ENCODE results near the gene FLOT1. TPM values are rescaled to one million over a fixed set of nuclear protein-coding genes. Genes with fewer than 3 reads are reported as not detected.

Gene FLOT1
- total RNA-seq, 1 experiment from 2014 or later: 110 TPM

DNA sequence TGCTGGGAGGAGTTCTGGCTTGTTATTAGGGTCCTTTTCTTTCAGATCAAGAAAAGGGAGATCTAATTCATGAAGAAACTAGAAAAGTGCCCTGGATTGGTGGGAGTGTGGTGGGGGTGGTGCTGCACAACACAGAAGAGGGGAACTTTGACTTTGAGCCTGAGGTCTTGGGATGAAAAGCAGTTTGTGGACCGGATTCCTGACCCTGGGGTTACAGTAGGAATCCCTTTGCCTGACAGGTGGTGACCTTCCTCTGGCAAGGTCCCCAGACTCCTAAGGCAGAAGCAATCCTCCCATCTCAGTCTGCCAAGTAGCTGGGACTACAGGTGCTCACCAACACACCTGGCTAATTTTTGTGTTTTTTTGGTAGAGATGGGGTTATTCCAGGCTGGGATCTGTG is 47.1 kb upstream of the FLOT1 start (continued):
- TF ChIP-seq, protein P1, sequence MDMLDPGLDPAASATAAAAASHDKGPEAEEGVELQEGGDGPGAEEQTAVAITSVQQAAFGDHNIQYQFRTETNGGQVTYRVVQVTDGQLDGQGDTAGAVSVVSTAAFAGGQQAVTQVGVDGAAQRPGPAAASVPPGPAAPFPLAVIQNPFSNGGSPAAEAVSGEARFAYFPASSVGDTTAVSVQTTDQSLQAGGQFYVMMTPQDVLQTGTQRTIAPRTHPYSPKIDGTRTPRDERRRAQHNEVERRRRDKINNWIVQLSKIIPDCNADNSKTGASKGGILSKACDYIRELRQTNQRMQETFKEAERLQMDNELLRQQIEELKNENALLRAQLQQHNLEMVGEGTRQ (CRISPR knock-in tag; IDR thresholded peaks at IDR 0.05): no peak
- TF ChIP-seq MYBL2 (CRISPR knock-in tag; IDR thresholded peaks at IDR 0.05) (no peak), NFATC4 (CRISPR knock-in tag; IDR thresholded peaks at IDR 0.05) (no peak), ZNF396 (CRISPR knock-in tag; IDR thresholded peaks at IDR 0.05; ENCODE audit: borderline replicate concordance) (no peak), ELF4 (CRISPR knock-in tag; IDR thresholded peaks at IDR 0.05; ENCODE audit: low read depth) (no peak), SOX15 (CRISPR knock-in tag; IDR thresholded peaks at IDR 0.05) (no peak)

DNA sequence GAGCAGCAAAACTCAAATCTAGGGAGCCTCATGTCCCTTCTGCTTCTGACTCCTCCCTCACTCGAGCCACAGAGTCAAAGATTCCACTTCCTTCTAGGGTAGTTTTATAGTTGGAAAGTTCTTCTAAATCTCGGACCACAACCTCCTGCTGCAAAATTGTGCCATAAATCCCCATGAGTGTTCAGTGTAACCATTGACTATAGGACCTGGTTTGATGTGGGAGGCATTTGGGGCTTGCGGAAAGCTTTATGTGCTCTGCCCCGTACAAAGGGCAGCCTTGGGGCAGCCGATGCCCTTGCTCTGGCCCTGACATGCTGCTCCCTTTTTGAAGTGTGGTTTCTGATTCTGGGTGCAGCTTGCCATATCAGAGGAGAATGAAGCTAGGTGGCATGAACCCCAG is 45.5 kb upstream of the FLOT1 start:
- H3K27me3 Mint-ChIP-seq (ENCODE audit: low read depth): peaks cover 29% of the 10 kb centered on the region
- no peaks in the 10 kb centered on the region for H3K36me3 Mint-ChIP-seq
- H3K4me3 Mint-ChIP-seq: no peak overlapping the region
- H3K4me1 Mint-ChIP-seq: peaks cover 6% of the 10 kb centered on the region; the same call in 1 of the 2 replicates
- ChIA-PET POLR2A (no interaction called here), CTCF (interaction anchor here (1.3 kb wide), 1 partner anchor 299 kb away, joined by 4 read pairs; no protein-coding TSS in a partner anchor)
- DNase-seq (ENCODE audit: low spot score): no peak
- peaks cover 6% of the 10 kb centered on the region; the same call in 1 of the 2 replicates for H3K9me3 Mint-ChIP-seq
- TF ChIP-seq HMGA2 (CRISPR knock-in tag; IDR thresholded peaks at IDR 0.05) (no peak), JUN (CRISPR knock-in tag; IDR thresholded peaks at IDR 0.05) (no peak), GABPB1 (CRISPR knock-in tag; IDR thresholded peaks at IDR 0.05) (0 out of 2 replicates have a peak, but pooled peaks have one; percentile 17)
- H3K27ac Mint-ChIP-seq: no peak overlapping the region
- no peak for ATAC-seq

DNA sequence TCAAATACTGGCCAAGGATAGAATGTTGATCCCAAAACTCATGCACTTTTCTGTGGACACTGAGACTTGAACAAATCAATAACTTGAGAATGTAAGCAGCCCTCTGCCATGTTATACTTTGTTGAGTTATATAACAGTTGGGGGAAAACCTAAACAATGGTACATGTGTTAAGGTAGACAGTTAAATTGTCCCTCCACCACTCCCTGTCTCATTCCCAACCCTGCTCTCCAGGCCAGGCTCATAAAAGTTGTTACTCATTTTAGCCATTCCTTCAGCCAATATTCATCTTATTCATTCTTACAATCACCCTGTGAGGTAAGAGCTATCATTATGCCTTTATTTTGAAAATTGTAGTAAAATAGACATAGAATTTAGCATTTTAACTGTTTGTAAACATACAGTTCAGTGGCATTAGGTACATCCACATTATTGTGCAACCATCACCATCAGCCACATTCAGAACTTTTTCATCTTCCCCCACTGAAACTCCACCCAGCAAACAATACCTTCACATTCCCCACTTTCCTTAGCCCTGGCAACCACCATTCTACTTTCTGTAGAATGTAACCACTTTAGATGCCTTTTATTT is 40.0 kb upstream of the FLOT1 start:
- peaks cover 7% of the 10 kb centered on the region; the same call in 1 of the 2 replicates for H3K27me3 Mint-ChIP-seq (ENCODE audit: low read depth)
- ChIA-PET CTCF (interaction anchor here (0.6 to 1.1 kb wide), 4 partner anchors 29 to 133 kb away, joined by 3 to 5 read pairs (median 4); no protein-coding TSS in a partner anchor), POLR2A (no interaction called here)
- no peak for ATAC-seq
- H3K4me3 Mint-ChIP-seq: no peak overlapping the region
- peaks cover 15% of the 10 kb centered on the region for H3K36me3 Mint-ChIP-seq
- H3K9me3 Mint-ChIP-seq: peaks cover 22% of the 10 kb centered on the region
- H3K27ac Mint-ChIP-seq: no peak overlapping the region
- DNase-seq (ENCODE audit: low spot score): no peak
- TF ChIP-seq, protein P2, sequence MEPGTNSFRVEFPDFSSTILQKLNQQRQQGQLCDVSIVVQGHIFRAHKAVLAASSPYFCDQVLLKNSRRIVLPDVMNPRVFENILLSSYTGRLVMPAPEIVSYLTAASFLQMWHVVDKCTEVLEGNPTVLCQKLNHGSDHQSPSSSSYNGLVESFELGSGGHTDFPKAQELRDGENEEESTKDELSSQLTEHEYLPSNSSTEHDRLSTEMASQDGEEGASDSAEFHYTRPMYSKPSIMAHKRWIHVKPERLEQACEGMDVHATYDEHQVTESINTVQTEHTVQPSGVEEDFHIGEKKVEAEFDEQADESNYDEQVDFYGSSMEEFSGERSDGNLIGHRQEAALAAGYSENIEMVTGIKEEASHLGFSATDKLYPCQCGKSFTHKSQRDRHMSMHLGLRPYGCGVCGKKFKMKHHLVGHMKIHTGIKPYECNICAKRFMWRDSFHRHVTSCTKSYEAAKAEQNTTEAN (CRISPR knock-in tag; IDR thresholded peaks at IDR 0.05): no peak
- TF ChIP-seq TP53 (CRISPR knock-in tag; IDR thresholded peaks at IDR 0.05) (no peak), SP1 (CRISPR knock-in tag; conservative IDR thresholded peaks at IDR 0.05) (no peak), ZNF317 (CRISPR knock-in tag; IDR thresholded peaks at IDR 0.05; ENCODE audit: borderline replicate concordance, low read depth) (no peak), RORB (CRISPR knock-in tag; IDR thresholded peaks at IDR 0.05) (no peak), KAT7 (CRISPR knock-in tag; IDR thresholded peaks at IDR 0.05; ENCODE audit: borderline replicate concordance) (no peak), ATF1 (CRISPR knock-in tag; IDR thresholded peaks at IDR 0.05) (no peak), EMX1 (CRISPR knock-in tag; IDR thresholded peaks at IDR 0.05) (no peak), MXD4 (CRISPR knock-in tag; IDR thresholded peaks at IDR 0.05; ENCODE audit: borderline replicate concordance) (no peak), ZBTB21 (CRISPR knock-in tag; IDR thresholded peaks at IDR 0.05; ENCODE audit: borderline replicate concordance) (no peak), ZNF232 (CRISPR knock-in tag; IDR thresholded peaks at IDR 0.05) (no peak), CREM (CRISPR knock-in tag; IDR thresholded peaks at IDR 0.05) (no peak), GRHL2 (CRISPR knock-in tag; IDR thresholded peaks at IDR 0.05; ENCODE audit: insufficient replicate concordance, severe bottlenecking) (no peak), NR2C2 (CRISPR knock-in tag; IDR thresholded peaks at IDR 0.05) (no peak)
- TF ChIP-seq, protein P3, sequence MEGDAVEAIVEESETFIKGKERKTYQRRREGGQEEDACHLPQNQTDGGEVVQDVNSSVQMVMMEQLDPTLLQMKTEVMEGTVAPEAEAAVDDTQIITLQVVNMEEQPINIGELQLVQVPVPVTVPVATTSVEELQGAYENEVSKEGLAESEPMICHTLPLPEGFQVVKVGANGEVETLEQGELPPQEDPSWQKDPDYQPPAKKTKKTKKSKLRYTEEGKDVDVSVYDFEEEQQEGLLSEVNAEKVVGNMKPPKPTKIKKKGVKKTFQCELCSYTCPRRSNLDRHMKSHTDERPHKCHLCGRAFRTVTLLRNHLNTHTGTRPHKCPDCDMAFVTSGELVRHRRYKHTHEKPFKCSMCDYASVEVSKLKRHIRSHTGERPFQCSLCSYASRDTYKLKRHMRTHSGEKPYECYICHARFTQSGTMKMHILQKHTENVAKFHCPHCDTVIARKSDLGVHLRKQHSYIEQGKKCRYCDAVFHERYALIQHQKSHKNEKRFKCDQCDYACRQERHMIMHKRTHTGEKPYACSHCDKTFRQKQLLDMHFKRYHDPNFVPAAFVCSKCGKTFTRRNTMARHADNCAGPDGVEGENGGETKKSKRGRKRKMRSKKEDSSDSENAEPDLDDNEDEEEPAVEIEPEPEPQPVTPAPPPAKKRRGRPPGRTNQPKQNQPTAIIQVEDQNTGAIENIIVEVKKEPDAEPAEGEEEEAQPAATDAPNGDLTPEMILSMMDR (IDR thresholded peaks at IDR 0.05): no peak
- TF ChIP-seq, protein P4, sequence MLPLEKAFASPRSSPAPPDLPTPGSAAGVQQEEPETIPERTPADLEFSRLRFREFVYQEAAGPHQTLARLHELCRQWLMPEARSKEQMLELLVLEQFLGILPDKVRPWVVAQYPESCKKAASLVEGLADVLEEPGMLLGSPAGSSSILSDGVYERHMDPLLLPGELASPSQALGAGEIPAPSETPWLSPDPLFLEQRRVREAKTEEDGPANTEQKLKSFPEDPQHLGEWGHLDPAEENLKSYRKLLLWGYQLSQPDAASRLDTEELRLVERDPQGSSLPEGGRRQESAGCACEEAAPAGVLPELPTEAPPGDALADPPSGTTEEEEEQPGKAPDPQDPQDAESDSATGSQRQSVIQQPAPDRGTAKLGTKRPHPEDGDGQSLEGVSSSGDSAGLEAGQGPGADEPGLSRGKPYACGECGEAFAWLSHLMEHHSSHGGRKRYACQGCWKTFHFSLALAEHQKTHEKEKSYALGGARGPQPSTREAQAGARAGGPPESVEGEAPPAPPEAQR (CRISPR knock-in tag; IDR thresholded peaks at IDR 0.05): no peak
- peaks cover 16% of the 10 kb centered on the region for H3K4me1 Mint-ChIP-seq

All from WTC11 (cell line).